Loucy (cell line): Measurements from ENCODE around the gene NAA20.

Source experiments
- H2AFZ ChIP-seq: fragments of 200-600 bp; sonication (generic); 2 replicates; pipeline ENCODE4 v1.6.0; 2016; ENCODE audit warnings: antibody characterized with exemption, mild to moderate bottlenecking, low read length, moderate library complexity
- H3F3A ChIP-seq: fragments of 200-600 bp; 2 replicates; pipeline ENCODE4 v1.6.0; 2016; ENCODE audit warnings: antibody characterized with exemption, low read depth, mild to moderate bottlenecking
- H3K27me3 ChIP-seq: fragments of 200-600 bp; sonication (generic); 2 replicates; pipeline ENCODE4 v1.6.1; 2014; ENCODE audit warnings: low read length, mild to moderate bottlenecking; ENCODE audit not compliant: insufficient read depth, poor library complexity, severe bottlenecking
- H3K36me3 ChIP-seq: fragments of 200-600 bp; sonication (generic); 2 replicates; pipeline ENCODE4 v1.6.1; 2016; ENCODE audit warnings: low read length; ENCODE audit not compliant: insufficient read depth
- H3K4me1 ChIP-seq: fragments of 200-600 bp; sonication (generic); 2 replicates; pipeline ENCODE4 v1.5.1; 2014; ENCODE audit warnings: low read length, mild to moderate bottlenecking; ENCODE audit not compliant: insufficient read depth, poor library complexity, severe bottlenecking
- H3K4me2 ChIP-seq: fragments of 200-600 bp; sonication (generic); 2 replicates; pipeline ENCODE4 v1.6.0; 2014; ENCODE audit warnings: antibody characterized with exemption, low read length, low read depth, mild to moderate bottlenecking; ENCODE audit not compliant: poor library complexity, severe bottlenecking
- H3K4me3 ChIP-seq: fragments of 200-600 bp; sonication (generic); 2 replicates; pipeline ENCODE4 v1.5.1; 2014; ENCODE audit warnings: low read length, mild to moderate bottlenecking, mixed read lengths; ENCODE audit not compliant: poor library complexity, severe bottlenecking
- H3K79me2 ChIP-seq: fragments of 200-600 bp; sonication (generic); 2 replicates; pipeline ENCODE4 v1.6.1; 2014; ENCODE audit warnings: low read length; ENCODE audit not compliant: insufficient read depth
- H3K9ac ChIP-seq: fragments of 200-600 bp; sonication (generic); 2 replicates; pipeline ENCODE4 v1.6.0; 2014; ENCODE audit warnings: mild to moderate bottlenecking, low read depth, low read length, moderate library complexity; ENCODE audit not compliant: poor library complexity, severe bottlenecking
- H3K9me2 ChIP-seq: fragments of 200-600 bp; sonication (generic); replicated peaks from 2 replicates; pipeline ENCODE4 v1.6.1; 2016; ENCODE audit warnings: low read depth, low read length, mixed read lengths
- H3K9me3 ChIP-seq: fragments of 200-600 bp; sonication (generic); 2 replicates; pipeline ENCODE4 v1.6.1; 2014; ENCODE audit warnings: mild to moderate bottlenecking, antibody characterized with exemption, low read length, low read depth; ENCODE audit not compliant: insufficient read depth
- H4K20me1 ChIP-seq: fragments of 200-600 bp; sonication (generic); 2 replicates; pipeline ENCODE4 v1.6.0; 2014; ENCODE audit warnings: antibody characterized with exemption, low read length, mild to moderate bottlenecking; ENCODE audit not compliant: insufficient read depth, poor library complexity, severe bottlenecking
- EZH2phosphoT487 ChIP-seq: fragments of 200-600 bp; IDR thresholded peaks from 2 replicates; pipeline ENCODE4 v1.6.1; 2018; ENCODE audit warnings: antibody characterized with exemption, mild to moderate bottlenecking, moderate library complexity, borderline replicate concordance
- TF ChIP-seq, protein P1 (sequence below): fragments of 200-600 bp; sonication (generic); conservative IDR thresholded peaks from 2 replicates; pipeline ENCODE4 v1.5.1; 2014; ENCODE audit warnings: mild to moderate bottlenecking, antibody characterized with exemption, low read length

NAA20 gene

DNA sequence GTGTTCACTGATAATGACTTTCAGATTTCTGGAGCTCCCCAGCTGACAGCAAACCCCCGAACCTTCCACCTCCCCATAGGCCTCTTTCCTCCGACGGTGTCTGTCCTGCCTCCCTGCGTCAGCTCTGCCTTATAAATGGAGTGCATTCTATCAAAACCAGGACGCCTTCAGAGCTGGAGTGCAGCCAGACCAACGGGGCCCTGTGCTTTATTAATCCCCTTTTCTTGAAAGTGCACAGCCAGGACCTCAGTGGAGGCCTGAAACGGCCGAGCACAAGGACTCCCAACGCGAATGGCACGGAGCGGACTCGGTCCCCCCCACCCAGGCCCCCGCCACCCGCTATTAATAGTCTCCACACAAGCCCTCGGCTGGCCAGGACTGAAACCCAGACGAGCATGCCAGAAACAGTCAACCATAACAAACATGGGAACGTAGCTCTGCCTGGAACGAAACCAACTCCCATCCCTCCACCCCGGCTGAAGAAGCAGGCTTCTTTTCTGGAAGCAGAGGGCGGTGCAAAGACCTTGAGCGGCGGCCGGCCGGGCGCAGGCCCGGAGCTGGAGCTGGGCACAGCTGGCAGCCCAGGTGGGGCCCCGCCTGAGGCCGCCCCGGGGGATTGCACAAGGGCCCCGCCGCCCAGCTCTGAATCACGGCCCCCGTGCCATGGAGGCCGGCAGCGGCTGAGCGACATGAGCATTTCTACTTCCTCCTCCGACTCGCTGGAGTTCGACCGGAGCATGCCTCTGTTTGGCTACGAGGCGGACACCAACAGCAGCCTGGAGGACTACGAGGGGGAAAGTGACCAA lies 42.3 kb upstream of the NAA20 start:
- Histone ChIP-seq H3F3A (no peaks in the 10 kb centered on the region), H3K4me3 (no peak overlapping the region), H3K79me2 (no peaks in the 10 kb centered on the region), H3K9ac (no peak overlapping the region), H2AFZ (no peak overlapping the region), H3K27me3 (no peaks in the 10 kb centered on the region), H3K4me1 (peaks cover 5% of the 10 kb centered on the region), H4K20me1 (no peaks in the 10 kb centered on the region), H3K36me3 (no peaks in the 10 kb centered on the region), H3K4me2 (no peak overlapping the region), H3K9me2 (no peaks in the 10 kb centered on the region), H3K9me3 (no peaks in the 10 kb centered on the region)
- TF ChIP-seq, protein P1, sequence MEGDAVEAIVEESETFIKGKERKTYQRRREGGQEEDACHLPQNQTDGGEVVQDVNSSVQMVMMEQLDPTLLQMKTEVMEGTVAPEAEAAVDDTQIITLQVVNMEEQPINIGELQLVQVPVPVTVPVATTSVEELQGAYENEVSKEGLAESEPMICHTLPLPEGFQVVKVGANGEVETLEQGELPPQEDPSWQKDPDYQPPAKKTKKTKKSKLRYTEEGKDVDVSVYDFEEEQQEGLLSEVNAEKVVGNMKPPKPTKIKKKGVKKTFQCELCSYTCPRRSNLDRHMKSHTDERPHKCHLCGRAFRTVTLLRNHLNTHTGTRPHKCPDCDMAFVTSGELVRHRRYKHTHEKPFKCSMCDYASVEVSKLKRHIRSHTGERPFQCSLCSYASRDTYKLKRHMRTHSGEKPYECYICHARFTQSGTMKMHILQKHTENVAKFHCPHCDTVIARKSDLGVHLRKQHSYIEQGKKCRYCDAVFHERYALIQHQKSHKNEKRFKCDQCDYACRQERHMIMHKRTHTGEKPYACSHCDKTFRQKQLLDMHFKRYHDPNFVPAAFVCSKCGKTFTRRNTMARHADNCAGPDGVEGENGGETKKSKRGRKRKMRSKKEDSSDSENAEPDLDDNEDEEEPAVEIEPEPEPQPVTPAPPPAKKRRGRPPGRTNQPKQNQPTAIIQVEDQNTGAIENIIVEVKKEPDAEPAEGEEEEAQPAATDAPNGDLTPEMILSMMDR, result no peak
- TF ChIP-seq EZH2phosphoT487, result no peak

- Histone ChIP-seq H3F3A (no peaks in the 10 kb centered on the region), H3K4me3 (no peak overlapping the region), H3K9me3 (no peaks in the 10 kb centered on the region), H2AFZ (no peak overlapping the region), H3K79me2 (no peaks in the 10 kb centered on the region), H3K9me2 (no peaks in the 10 kb centered on the region), H3K27me3 (no peaks in the 10 kb centered on the region), H3K4me1 (peaks cover 5% of the 10 kb centered on the region), H3K9ac (no peak overlapping the region), H3K36me3 (no peaks in the 10 kb centered on the region), H3K4me2 (no peak overlapping the region), H4K20me1 (no peaks in the 10 kb centered on the region)
- TF ChIP-seq EZH2phosphoT487, result no peak
- TF ChIP-seq, protein P1, result no peak
These were observed 41.7 kb upstream of the NAA20 start for GRCh38 chr20:19975436-19975799.

GRCh38 chr20:19975901-19976300 lies 41.3 kb upstream of the NAA20 start:
- H3K9me2 ChIP-seq, result no peaks in the 10 kb centered on the region
- no peak overlapping the region for H2AFZ ChIP-seq
- no peaks in the 10 kb centered on the region for H3K79me2 ChIP-seq
- H4K20me1 ChIP-seq, result no peaks in the 10 kb centered on the region
- TF ChIP-seq, protein P1, result no peak
- no peak for TF ChIP-seq EZH2phosphoT487
- peaks cover 5% of the 10 kb centered on the region for H3K4me1 ChIP-seq
- H3K36me3 ChIP-seq, result no peaks in the 10 kb centered on the region
- no peak overlapping the region for H3K4me2 ChIP-seq
- H3K9ac ChIP-seq, result no peak overlapping the region
- H3K27me3 ChIP-seq, result no peaks in the 10 kb centered on the region
- H3K4me3 ChIP-seq, result no peak overlapping the region
- H3K9me3 ChIP-seq, result no peaks in the 10 kb centered on the region
- no peaks in the 10 kb centered on the region for H3F3A ChIP-seq
